GM12878 (cell line): ENCODE results near the gene CACNA2D2. TPM values are rescaled to one million over a fixed set of nuclear protein-coding genes. Genes with fewer than 3 reads are reported as not detected.

ENCODE experiments used
- ATAC-seq: fragments of 200-7000 bp; cut with Tn5 transposase; 3 replicates; pipeline ENCODE4 v1.9.1; 2020; ENCODE audit warnings: mild to moderate bottlenecking, moderate library complexity
- BruUV-seq: library from RNA; stranded (reverse); fragments of 400-500 nt; replicated peaks from 2 replicates; lab custom pipeline; 2021; lab: Mats Ljungman, UMichigan
- CTCF ChIA-PET: fragments of 300-600 bp; sonication (Branson Sonifier 250); formaldehyde crosslinking; extraction: SDS; loops from one replicate; lab custom pipeline; 2021; ENCODE audit warnings: inconsistent platforms; lab: Yijun Ruan, JAX
- POLR2A ChIA-PET: fragments of 350-600 bp; formaldehyde crosslinking; extraction: SDS; loops from one replicate; lab custom pipeline; 2021; ENCODE audit warnings: inconsistent platforms; lab: Charles Lee
- RAD21 ChIA-PET: fragments of 300-600 bp; sonication (Branson Sonifier 250); formaldehyde crosslinking; loops from one replicate; lab custom pipeline; 2023; ENCODE audit warnings: antibody characterized with exemption; ENCODE audit not compliant: unreplicated experiment; lab: Charles Lee
- SMC1A ChIA-PET: fragments of 300-600 bp; sonication (Branson Sonifier 250); formaldehyde crosslinking; loops from one replicate; lab custom pipeline; 2023; ENCODE audit not compliant: unreplicated experiment, uncharacterized antibody; lab: Charles Lee
- DNase-seq: peaks from one replicate; pipeline ENCODE4 v3.0.0-alpha.2; 2011; ENCODE audit warnings: low read depth, low spot score
- FAIRE-seq: peaks from 3 replicates; lab custom pipeline; 2011; peaks lifted over from hg19 to GRCh38; lab: Jason Lieb, UNC
- H2AFZ ChIP-seq: 2 replicates; pipeline ENCODE4 v1.6.0; 2011; ENCODE audit warnings: low read depth, low read length, control low read depth; ENCODE audit not compliant: control insufficient read depth
- H3K27ac ChIP-seq: 2 replicates; pipeline ENCODE4 v1.5.1; 2011; ENCODE audit warnings: control low read depth; ENCODE audit not compliant: control insufficient read depth, insufficient read depth
- H3K27me3 ChIP-seq, 2 experiments: replicated peaks in 1 of 2; 2 replicates each; pipeline versions ENCODE4 v1.6.0 to v1.6.1; 2011; ENCODE audit warnings: low read length in 1 of 2; ENCODE audit not compliant: control insufficient read depth in 2 of 2, insufficient read depth in 2 of 2
- H3K36me3 ChIP-seq, 2 experiments: 2 replicates each; pipeline ENCODE4 v1.5.1; 2011; ENCODE audit warnings: low read length in 1 of 2; ENCODE audit not compliant: control insufficient read depth in 2 of 2, insufficient read depth in 2 of 2
- H3K4me1 ChIP-seq: 2 replicates; pipeline ENCODE4 v1.6.1; 2011; ENCODE audit warnings: mild to moderate bottlenecking, low read length, moderate library complexity, mixed read lengths; ENCODE audit not compliant: control insufficient read depth, insufficient read depth
- H3K4me2 ChIP-seq: 2 replicates; pipeline ENCODE4 v1.6.0; 2011; ENCODE audit warnings: control low read depth; ENCODE audit not compliant: control insufficient read depth, insufficient read depth
- H3K4me3 ChIP-seq: fragments of 200-600 bp; sonication (generic); 2 replicates; pipeline ENCODE4 v1.5.1; 2016
- H3K79me2 ChIP-seq: 2 replicates; pipeline ENCODE4 v1.6.0; 2011; ENCODE audit warnings: low read length; ENCODE audit not compliant: control insufficient read depth, insufficient read depth
- H3K9ac ChIP-seq: 2 replicates; pipeline ENCODE4 v1.8.0; 2011; ENCODE audit warnings: low read length, control low read depth, mixed read lengths; ENCODE audit not compliant: control insufficient read depth, insufficient read depth
- H3K9me3 ChIP-seq: replicated peaks from 3 replicates; pipeline ENCODE4 v1.5.1; 2011; ENCODE audit warnings: mild to moderate bottlenecking, low read length; ENCODE audit not compliant: control insufficient read depth, insufficient read depth
- H4K20me1 ChIP-seq: 2 replicates; pipeline ENCODE4 v1.6.0; 2011; ENCODE audit not compliant: control insufficient read depth, insufficient read depth
- ATF7 ChIP-seq: fragments of 450-650 bp; IDR thresholded peaks from 2 replicates; pipeline ENCODE4 v1.6.1; 2016; ENCODE audit warnings: low read depth, mild to moderate bottlenecking
- BACH1 ChIP-seq: fragments of 450-650 bp; IDR thresholded peaks from 2 replicates; pipeline ENCODE4 v1.6.1; 2017; ENCODE audit warnings: mild to moderate bottlenecking, borderline replicate concordance
- BMI1 ChIP-seq: fragments of 450-650 bp; IDR thresholded peaks from 2 replicates; pipeline ENCODE4 v1.6.1; 2016; ENCODE audit warnings: mild to moderate bottlenecking, moderate library complexity, borderline replicate concordance
- CBFB ChIP-seq: IDR thresholded peaks from 2 replicates; pipeline ENCODE4 v1.6.1; 2016; ENCODE audit warnings: antibody characterized with exemption, low read depth
- MEF2A ChIP-seq: IDR thresholded peaks from 2 replicates; pipeline ENCODE4 v1.6.1; 2011; ENCODE audit warnings: low read depth, mild to moderate bottlenecking, low read length, moderate library complexity; ENCODE audit not compliant: insufficient read depth
- MTA2 ChIP-seq: fragments of 450-650 bp; IDR thresholded peaks from 2 replicates; pipeline ENCODE4 v1.6.1; 2016; ENCODE audit warnings: low read depth, mild to moderate bottlenecking, moderate library complexity
- NBN ChIP-seq: fragments of 450-650 bp; IDR thresholded peaks from 2 replicates; pipeline ENCODE4 v1.6.1; 2016
- PML ChIP-seq: IDR thresholded peaks from 2 replicates; pipeline ENCODE4 v1.6.1; 2012; ENCODE audit warnings: low read length, inconsistent platforms
- RELA ChIP-seq: fragments of 450-650 bp; IDR thresholded peaks from 2 replicates; pipeline ENCODE4 v1.8.0; 2014; ENCODE audit warnings: borderline replicate concordance; ENCODE audit not compliant: partially characterized antibody
- SUPT20H ChIP-seq: IDR thresholded peaks from 2 replicates; pipeline ENCODE4 v1.6.1; 2011; ENCODE audit warnings: low read depth, mild to moderate bottlenecking, low read length, moderate library complexity, borderline replicate concordance; ENCODE audit not compliant: control insufficient read depth
- ZNF24 ChIP-seq: fragments of 450-650 bp; IDR thresholded peaks from 2 replicates; pipeline ENCODE4 v1.6.1; 2017; ENCODE audit warnings: antibody characterized with exemption, mild to moderate bottlenecking
- WGBS: methylation state at CpG from one replicate; pipeline ENCODE4 v1.1.6; 2016; ENCODE audit warnings: low lambda C conversion rate; ENCODE audit not compliant: insufficient replicate concordance, insufficient coverage; ENCODE audit errors: missing lambda C conversion rate; 5-methylcytosine and 5-hydroxymethylcytosine counted together
- in situ Hi-C: fragments of 300-500 bp; cut with MboI; formaldehyde crosslinking; loops from 9 replicates; pipeline ENCODE4 v1.14.3; 2018; ENCODE audit warnings: mixed read lengths
- intact Hi-C: fragments of 100-400 bp; cut with micrococcal nuclease; formaldehyde crosslinking; loops from one replicate; pipeline ENCODE4 v1.14.2; 2022; ENCODE audit not compliant: unreplicated experiment
- polyA plus RNA-seq, 11 experiments: library from polyadenylated mRNA; depleted of rRNA in 4 of 11; unstranded in 6 of 11; stranded (reverse) in 5 of 11; fragments of >200 nt; fragmentation: Nextera tagmentation in 4 of 11; fragmentation: Illumina TruSeq in 1 of 11; extraction: Ambion mirVana in 4 of 11; extraction: Trizol in 1 of 11; gene quantifications; 1 replicate in 1 of 11; 2 replicates in 10 of 11; pipeline versions ENCODE4 v1.2.1 to v1.2.3, GENCODE V29; 2011 to 2016; ENCODE audit warnings: inconsistent platforms in 2 of 11, missing spikeins in 2 of 11, low read depth in 1 of 11
- total RNA-seq, 4 experiments: library from RNA; depleted of rRNA in 3 of 4; stranded (reverse); fragments of >200 nt in 3 of 4; fragmentation: Illumina TruSeq in 1 of 4; extraction: Trizol in 1 of 4; gene quantifications; 2 replicates each; pipeline versions ENCODE4 v1.2.1 to v1.2.3, GENCODE V29; 2013 to 2021
- TF ChIP-seq, protein P1 (sequence below): fragments of 450-650 bp; IDR thresholded peaks from 2 replicates; pipeline ENCODE4 v1.6.1; 2016; ENCODE audit warnings: mild to moderate bottlenecking, moderate library complexity, borderline replicate concordance
- TF ChIP-seq, protein P2 (sequence below), 3 experiments: IDR thresholded peaks in 2 of 3; conservative IDR thresholded peaks in 1 of 3; 2 replicates each; pipeline ENCODE4 v1.5.1; 2011; ENCODE audit warnings: low read depth in 3 of 3, low read length in 3 of 3, mild to moderate bottlenecking in 3 of 3, control low read depth in 2 of 3, moderate library complexity in 2 of 3, inconsistent platforms in 1 of 3, mixed read lengths in 1 of 3; ENCODE audit not compliant: control insufficient read depth in 2 of 3, insufficient read depth in 1 of 3; ENCODE audit errors: extremely low read depth in 1 of 3

Gene CACNA2D2
- total and polyA plus RNA-seq, 10 of the 15 experiments (the other 5 are each of a cell fraction or from before 2014, with no cell fraction given): 0.03 to 0.07 TPM; not detected in 8

DNA sequence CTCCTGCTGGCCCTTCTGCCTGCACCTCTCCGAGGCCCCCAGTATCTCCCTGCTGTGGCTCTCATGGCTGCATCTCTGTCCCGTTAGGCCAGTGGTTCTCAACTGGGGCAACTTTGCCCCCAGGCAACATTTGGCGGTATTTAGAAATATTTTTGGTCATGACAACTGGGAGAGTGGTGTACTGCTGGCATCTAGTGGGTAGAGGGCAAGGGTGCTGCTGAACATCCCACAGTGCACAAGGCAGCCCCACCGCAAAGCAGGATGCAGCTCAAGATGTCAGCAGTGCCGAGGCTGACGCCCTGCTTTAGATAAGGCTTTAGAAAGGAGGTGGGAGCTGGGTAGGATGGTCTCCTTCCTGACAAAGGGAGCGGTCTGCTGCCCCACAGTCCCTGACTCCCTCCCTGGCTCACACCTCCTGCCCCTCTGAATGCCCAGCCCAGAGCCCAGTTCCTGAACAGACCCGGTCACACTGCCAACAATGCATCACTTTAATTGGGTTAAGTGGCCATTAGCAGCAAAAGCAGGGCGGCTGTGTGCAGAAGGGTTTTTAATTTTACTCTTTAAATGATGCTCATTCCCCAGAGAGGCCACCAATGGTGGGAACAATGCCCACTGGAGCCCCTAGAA lies 75.3 kb downstream of the CACNA2D2 start (continued):
- TF ChIP-seq CBFB: no peak
- TF ChIP-seq SUPT20H: no peak
- no peak for TF ChIP-seq ATF7
- no peak for TF ChIP-seq RELA
- TF ChIP-seq MTA2: no peak
- TF ChIP-seq, all 136 proteins: peak for 0

DNA sequence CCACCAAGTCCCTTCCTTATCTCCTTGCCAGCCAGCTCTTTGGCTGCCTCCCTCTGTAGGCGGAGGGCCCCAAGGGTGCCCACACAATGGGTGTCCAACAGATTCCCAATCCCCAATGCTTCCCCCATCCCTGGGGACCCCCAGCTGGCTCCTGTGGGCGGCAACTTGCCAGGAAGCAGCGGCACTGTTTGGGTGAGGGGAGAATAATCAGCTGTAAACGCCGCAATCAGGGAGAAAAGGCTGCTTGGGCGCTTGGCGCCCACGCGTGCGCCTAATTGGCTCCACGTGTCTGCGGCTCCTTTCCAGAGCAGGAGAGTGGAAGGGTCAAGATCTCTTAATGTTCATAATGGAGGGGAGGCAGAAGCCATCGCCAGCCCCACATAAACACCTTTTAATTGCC lies 76.2 kb downstream of the CACNA2D2 start:
- BruUV-seq: no TSS peak
- H3K9me3 ChIP-seq: no peaks in the 10 kb centered on the region
- ChIA-PET SMC1A (no interaction called here), POLR2A (no interaction called here), RAD21 (no interaction called here), CTCF (no interaction called here)
- no peak overlapping the region for H3K27ac ChIP-seq
- no peaks in the 10 kb centered on the region for H3K79me2 ChIP-seq
- no peak overlapping the region for H3K4me2 ChIP-seq
- H4K20me1 ChIP-seq: no peaks in the 10 kb centered on the region
- no peaks in the 10 kb centered on the region; a peak in 2 of 4 replicates for H3K27me3 ChIP-seq
- ATAC-seq (no peak), FAIRE-seq (no peak), DNase-seq (no peak)
- WGBS: 56% methylated on average over 13 of the region's 13 CpGs
- intact Hi-C loops: no loop called here
- no peak overlapping the region for H3K9ac ChIP-seq
- no peak overlapping the region for H3K4me3 ChIP-seq
- in situ Hi-C loops: no loop called here
- no peaks in the 10 kb centered on the region for H3K36me3 ChIP-seq
- no peak overlapping the region for H2AFZ ChIP-seq
- TF ChIP-seq ZNF24 (no peak), PML (no peak), MEF2A (no peak), BMI1 (no peak), BACH1 (no peak), NBN (no peak)
- TF ChIP-seq, protein P1, sequence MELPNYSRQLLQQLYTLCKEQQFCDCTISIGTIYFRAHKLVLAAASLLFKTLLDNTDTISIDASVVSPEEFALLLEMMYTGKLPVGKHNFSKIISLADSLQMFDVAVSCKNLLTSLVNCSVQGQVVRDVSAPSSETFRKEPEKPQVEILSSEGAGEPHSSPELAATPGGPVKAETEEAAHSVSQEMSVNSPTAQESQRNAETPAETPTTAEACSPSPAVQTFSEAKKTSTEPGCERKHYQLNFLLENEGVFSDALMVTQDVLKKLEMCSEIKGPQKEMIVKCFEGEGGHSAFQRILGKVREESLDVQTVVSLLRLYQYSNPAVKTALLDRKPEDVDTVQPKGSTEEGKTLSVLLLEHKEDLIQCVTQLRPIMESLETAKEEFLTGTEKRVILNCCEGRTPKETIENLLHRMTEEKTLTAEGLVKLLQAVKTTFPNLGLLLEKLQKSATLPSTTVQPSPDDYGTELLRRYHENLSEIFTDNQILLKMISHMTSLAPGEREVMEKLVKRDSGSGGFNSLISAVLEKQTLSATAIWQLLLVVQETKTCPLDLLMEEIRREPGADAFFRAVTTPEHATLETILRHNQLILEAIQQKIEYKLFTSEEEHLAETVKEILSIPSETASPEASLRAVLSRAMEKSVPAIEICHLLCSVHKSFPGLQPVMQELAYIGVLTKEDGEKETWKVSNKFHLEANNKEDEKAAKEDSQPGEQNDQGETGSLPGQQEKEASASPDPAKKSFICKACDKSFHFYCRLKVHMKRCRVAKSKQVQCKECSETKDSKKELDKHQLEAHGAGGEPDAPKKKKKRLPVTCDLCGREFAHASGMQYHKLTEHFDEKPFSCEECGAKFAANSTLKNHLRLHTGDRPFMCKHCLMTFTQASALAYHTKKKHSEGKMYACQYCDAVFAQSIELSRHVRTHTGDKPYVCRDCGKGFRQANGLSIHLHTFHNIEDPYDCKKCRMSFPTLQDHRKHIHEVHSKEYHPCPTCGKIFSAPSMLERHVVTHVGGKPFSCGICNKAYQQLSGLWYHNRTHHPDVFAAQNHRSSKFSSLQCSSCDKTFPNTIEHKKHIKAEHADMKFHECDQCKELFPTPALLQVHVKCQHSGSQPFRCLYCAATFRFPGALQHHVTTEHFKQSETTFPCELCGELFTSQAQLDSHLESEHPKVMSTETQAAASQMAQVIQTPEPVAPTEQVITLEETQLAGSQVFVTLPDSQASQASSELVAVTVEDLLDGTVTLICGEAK: no peak
- TF ChIP-seq, protein P2, sequence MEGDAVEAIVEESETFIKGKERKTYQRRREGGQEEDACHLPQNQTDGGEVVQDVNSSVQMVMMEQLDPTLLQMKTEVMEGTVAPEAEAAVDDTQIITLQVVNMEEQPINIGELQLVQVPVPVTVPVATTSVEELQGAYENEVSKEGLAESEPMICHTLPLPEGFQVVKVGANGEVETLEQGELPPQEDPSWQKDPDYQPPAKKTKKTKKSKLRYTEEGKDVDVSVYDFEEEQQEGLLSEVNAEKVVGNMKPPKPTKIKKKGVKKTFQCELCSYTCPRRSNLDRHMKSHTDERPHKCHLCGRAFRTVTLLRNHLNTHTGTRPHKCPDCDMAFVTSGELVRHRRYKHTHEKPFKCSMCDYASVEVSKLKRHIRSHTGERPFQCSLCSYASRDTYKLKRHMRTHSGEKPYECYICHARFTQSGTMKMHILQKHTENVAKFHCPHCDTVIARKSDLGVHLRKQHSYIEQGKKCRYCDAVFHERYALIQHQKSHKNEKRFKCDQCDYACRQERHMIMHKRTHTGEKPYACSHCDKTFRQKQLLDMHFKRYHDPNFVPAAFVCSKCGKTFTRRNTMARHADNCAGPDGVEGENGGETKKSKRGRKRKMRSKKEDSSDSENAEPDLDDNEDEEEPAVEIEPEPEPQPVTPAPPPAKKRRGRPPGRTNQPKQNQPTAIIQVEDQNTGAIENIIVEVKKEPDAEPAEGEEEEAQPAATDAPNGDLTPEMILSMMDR (IDR thresholded peaks at IDR 0.05 in 2 of 3, conservative IDR thresholded peaks at IDR 0.05 in 1 of 3; ENCODE audit: control insufficient read depth in 2 of 3, extremely low read depth in 1 of 3, insufficient read depth in 1 of 3, low read depth in 3 of 3, low read length in 3 of 3): no peak
- H3K4me1 ChIP-seq: no peaks in the 10 kb centered on the region
